Measurements from ENCODE around the gene APEX1. TPM values are rescaled to one million over a fixed set of nuclear protein-coding genes. Genes with fewer than 3 reads are reported as not detected.

APEX1 gene
- total and polyA plus RNA-seq, 2 of the 8 experiments (the other 6 are each of a cell fraction or from before 2014, with no cell fraction given) = 384 to 700 TPM

DNA sequence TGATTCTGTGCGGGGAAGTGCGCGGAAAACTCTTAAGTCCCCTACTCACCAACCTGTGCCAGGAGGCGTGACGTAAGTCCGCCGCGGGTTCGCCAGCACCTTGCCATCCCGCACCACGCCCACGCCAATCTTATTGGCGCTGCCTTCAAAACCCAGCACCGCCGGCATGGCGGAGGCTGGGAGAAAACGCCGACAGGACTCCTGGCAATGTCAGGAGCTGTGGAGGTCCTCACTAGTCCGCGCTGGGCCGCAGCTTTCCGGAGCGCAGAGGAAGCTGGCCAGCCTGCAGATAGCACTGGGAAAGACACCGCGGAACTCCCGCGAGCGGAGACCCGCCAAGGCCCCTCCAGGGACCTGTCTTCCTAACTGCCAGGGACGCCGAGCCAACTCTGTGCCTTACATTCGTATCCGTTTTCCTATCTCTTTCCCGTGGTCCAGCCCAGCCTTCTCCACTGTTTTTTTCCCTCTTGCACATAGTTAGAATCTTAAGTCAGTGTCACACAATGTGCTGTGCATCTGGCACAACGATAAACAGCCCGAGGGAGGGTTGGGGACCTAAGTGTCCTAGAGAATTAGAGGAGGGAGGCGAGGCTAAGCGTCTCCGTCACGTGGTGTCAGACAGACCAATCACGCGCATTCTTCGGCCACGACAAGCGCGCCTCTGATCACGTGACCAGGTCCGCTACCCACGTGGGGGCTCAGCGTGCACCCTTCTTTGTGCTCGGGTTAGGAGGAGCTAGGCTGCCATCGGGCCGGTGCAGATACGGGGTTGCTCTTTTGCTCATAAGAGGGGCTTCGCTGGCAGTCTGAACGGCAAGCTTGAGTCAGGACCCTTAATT, at the start of gene APEX1, which contains the start of gene OSGEP (continued):
- TF ChIP-seq, protein P1, sequence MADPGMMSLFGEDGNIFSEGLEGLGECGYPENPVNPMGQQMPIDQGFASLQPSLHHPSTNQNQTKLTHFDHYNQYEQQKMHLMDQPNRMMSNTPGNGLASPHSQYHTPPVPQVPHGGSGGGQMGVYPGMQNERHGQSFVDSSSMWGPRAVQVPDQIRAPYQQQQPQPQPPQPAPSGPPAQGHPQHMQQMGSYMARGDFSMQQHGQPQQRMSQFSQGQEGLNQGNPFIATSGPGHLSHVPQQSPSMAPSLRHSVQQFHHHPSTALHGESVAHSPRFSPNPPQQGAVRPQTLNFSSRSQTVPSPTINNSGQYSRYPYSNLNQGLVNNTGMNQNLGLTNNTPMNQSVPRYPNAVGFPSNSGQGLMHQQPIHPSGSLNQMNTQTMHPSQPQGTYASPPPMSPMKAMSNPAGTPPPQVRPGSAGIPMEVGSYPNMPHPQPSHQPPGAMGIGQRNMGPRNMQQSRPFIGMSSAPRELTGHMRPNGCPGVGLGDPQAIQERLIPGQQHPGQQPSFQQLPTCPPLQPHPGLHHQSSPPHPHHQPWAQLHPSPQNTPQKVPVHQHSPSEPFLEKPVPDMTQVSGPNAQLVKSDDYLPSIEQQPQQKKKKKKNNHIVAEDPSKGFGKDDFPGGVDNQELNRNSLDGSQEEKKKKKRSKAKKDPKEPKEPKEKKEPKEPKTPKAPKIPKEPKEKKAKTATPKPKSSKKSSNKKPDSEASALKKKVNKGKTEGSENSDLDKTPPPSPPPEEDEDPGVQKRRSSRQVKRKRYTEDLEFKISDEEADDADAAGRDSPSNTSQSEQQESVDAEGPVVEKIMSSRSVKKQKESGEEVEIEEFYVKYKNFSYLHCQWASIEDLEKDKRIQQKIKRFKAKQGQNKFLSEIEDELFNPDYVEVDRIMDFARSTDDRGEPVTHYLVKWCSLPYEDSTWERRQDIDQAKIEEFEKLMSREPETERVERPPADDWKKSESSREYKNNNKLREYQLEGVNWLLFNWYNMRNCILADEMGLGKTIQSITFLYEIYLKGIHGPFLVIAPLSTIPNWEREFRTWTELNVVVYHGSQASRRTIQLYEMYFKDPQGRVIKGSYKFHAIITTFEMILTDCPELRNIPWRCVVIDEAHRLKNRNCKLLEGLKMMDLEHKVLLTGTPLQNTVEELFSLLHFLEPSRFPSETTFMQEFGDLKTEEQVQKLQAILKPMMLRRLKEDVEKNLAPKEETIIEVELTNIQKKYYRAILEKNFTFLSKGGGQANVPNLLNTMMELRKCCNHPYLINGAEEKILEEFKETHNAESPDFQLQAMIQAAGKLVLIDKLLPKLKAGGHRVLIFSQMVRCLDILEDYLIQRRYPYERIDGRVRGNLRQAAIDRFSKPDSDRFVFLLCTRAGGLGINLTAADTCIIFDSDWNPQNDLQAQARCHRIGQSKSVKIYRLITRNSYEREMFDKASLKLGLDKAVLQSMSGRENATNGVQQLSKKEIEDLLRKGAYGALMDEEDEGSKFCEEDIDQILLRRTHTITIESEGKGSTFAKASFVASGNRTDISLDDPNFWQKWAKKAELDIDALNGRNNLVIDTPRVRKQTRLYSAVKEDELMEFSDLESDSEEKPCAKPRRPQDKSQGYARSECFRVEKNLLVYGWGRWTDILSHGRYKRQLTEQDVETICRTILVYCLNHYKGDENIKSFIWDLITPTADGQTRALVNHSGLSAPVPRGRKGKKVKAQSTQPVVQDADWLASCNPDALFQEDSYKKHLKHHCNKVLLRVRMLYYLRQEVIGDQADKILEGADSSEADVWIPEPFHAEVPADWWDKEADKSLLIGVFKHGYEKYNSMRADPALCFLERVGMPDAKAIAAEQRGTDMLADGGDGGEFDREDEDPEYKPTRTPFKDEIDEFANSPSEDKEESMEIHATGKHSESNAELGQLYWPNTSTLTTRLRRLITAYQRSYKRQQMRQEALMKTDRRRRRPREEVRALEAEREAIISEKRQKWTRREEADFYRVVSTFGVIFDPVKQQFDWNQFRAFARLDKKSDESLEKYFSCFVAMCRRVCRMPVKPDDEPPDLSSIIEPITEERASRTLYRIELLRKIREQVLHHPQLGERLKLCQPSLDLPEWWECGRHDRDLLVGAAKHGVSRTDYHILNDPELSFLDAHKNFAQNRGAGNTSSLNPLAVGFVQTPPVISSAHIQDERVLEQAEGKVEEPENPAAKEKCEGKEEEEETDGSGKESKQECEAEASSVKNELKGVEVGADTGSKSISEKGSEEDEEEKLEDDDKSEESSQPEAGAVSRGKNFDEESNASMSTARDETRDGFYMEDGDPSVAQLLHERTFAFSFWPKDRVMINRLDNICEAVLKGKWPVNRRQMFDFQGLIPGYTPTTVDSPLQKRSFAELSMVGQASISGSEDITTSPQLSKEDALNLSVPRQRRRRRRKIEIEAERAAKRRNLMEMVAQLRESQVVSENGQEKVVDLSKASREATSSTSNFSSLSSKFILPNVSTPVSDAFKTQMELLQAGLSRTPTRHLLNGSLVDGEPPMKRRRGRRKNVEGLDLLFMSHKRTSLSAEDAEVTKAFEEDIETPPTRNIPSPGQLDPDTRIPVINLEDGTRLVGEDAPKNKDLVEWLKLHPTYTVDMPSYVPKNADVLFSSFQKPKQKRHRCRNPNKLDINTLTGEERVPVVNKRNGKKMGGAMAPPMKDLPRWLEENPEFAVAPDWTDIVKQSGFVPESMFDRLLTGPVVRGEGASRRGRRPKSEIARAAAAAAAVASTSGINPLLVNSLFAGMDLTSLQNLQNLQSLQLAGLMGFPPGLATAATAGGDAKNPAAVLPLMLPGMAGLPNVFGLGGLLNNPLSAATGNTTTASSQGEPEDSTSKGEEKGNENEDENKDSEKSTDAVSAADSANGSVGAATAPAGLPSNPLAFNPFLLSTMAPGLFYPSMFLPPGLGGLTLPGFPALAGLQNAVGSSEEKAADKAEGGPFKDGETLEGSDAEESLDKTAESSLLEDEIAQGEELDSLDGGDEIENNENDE (IDR thresholded peaks at IDR 0.05; ENCODE audit: insufficient replicate concordance, low read length) = no peak
- peak; percentile 95 to 96 for TF ChIP-seq POLR2A (IDR thresholded peaks at IDR 0.05; ENCODE audit: control extremely low read depth in 1 of 2, low read depth in 2 of 2, low read length in 2 of 2)
- TF ChIP-seq, protein P2, sequence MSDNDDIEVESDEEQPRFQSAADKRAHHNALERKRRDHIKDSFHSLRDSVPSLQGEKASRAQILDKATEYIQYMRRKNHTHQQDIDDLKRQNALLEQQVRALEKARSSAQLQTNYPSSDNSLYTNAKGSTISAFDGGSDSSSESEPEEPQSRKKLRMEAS (IDR thresholded peaks at IDR 0.05) = peak; percentile 98
- TF ChIP-seq CTBP2 (IDR thresholded peaks at IDR 0.05; ENCODE audit: borderline replicate concordance, insufficient read depth, insufficient read length, low read length) = no peak
- TF ChIP-seq NRF1 (IDR thresholded peaks at IDR 0.05; ENCODE audit: low read depth, low read length) = no peak; the same call in 1 of the 2 replicates
- peak; percentile 96 for TF ChIP-seq GTF2F1 (IDR thresholded peaks at IDR 0.05; ENCODE audit: borderline replicate concordance, low read depth, low read length)
- no peak for TF ChIP-seq CHD1 (IDR thresholded peaks at IDR 0.05; ENCODE audit: low read depth, low read length)
- no peak for TF ChIP-seq SIRT6 (IDR thresholded peaks at IDR 0.05; ENCODE audit: low read length)
- no peak for TF ChIP-seq TEAD4 (IDR thresholded peaks at IDR 0.05; ENCODE audit: low read depth, low read length)
- TF ChIP-seq CREB1 (IDR thresholded peaks at IDR 0.05) = peak; percentile 57
- peak; percentile 73 for TF ChIP-seq CHD2 (IDR thresholded peaks at IDR 0.05; ENCODE audit: low read length)
